Measurements from ENCODE around the gene PPFIBP2. TPM values are rescaled to one million over a fixed set of nuclear protein-coding genes. Genes with fewer than 3 reads are reported as not detected.

PPFIBP2 gene
- total RNA-seq, 4 donors from 2014 or later, result 8.0 to 26.5 (median 11.3) TPM

DNA sequence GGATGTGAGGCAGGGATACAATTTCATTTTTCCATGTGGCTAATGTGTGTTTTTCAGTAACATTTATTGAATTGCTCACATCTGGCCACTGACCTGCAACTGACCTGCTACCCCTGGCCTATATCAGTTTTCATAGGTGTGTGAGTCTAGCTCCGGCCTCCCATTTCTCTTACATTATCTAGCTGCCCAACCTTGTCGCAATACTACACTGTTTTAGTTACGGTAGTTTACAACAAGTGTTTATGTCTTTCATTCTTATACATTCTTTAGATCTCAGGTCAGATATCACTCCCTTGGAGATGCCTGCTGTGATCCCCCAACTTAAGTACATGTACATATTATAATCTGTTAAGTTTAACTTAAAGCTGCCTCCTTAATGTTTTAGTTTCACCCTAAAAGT, 161.8 kb downstream of the PPFIBP2 start:
- H3K4me1 ChIP-seq, result peaks cover 0 to 21% (median 3%) of the 10 kb centered on the region in 3 donors
- H3K4me3 ChIP-seq, result no peak overlapping the region

DNA sequence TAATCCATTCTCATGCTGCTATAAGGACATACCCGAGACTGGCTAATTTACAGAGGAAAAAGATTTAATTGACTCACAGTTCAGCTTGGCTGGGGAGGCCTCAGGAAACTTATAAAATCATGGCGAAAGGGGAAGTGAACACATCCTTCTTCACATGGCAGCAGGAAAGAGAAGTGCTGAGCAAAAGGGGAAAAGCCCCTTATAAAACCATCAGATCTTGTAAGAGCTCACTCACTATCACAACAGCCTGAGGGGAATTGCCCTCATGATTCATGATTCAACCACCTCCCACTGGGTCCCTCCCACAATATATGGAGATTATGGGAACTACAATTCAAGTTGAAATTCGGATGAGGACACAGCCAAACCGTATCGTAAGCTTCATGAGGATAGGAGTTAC, 163.3 kb downstream of the PPFIBP2 start:
- Histone ChIP-seq H3K27me3 (peaks cover 68% of the 10 kb centered on the region), H3K9me3 (peaks cover 0 to 3% (median 0%) of the 10 kb centered on the region in 3 donors), H3K4me1 (peaks cover 0 to 21% (median 3%) of the 10 kb centered on the region in 3 donors), H3K36me3 (no peaks in the 10 kb centered on the region), H3K4me3 (no peak overlapping the region), H3K27ac (no peak overlapping the region)
- 80 to 86% methylated on average over 5 of the region's 5 CpGs for WGBS, 2 donors (ENCODE audit: low coverage in 1 of 2)
- ATAC-seq, result no peak
- TF ChIP-seq, protein P1, sequence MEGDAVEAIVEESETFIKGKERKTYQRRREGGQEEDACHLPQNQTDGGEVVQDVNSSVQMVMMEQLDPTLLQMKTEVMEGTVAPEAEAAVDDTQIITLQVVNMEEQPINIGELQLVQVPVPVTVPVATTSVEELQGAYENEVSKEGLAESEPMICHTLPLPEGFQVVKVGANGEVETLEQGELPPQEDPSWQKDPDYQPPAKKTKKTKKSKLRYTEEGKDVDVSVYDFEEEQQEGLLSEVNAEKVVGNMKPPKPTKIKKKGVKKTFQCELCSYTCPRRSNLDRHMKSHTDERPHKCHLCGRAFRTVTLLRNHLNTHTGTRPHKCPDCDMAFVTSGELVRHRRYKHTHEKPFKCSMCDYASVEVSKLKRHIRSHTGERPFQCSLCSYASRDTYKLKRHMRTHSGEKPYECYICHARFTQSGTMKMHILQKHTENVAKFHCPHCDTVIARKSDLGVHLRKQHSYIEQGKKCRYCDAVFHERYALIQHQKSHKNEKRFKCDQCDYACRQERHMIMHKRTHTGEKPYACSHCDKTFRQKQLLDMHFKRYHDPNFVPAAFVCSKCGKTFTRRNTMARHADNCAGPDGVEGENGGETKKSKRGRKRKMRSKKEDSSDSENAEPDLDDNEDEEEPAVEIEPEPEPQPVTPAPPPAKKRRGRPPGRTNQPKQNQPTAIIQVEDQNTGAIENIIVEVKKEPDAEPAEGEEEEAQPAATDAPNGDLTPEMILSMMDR (IDR thresholded peaks at IDR 0.05), result no peak
- TF ChIP-seq EP300 (IDR thresholded peaks at IDR 0.05) (no peak), POLR2AphosphoS5 (IDR thresholded peaks at IDR 0.05) (no peak), POLR2A (IDR thresholded peaks at IDR 0.05) (no peak)

More for the DNA sequence above, 161.8 kb downstream of the PPFIBP2 start:
- Histone ChIP-seq H3K27ac (no peak overlapping the region), H3K36me3 (no peaks in the 10 kb centered on the region), H3K27me3 (peaks cover 76% of the 10 kb centered on the region), H3K9me3 (peaks cover 0 to 3% (median 0%) of the 10 kb centered on the region in 3 donors)
- TF ChIP-seq EP300 (IDR thresholded peaks at IDR 0.05), result no peak
- TF ChIP-seq POLR2AphosphoS5 (IDR thresholded peaks at IDR 0.05), result no peak
- TF ChIP-seq POLR2A (IDR thresholded peaks at IDR 0.05), result no peak
- TF ChIP-seq, protein P1 (IDR thresholded peaks at IDR 0.05), result no peak
- no peak for ATAC-seq
- WGBS, 2 donors (ENCODE audit: low coverage in 1 of 2), result 77 to 100% methylated on average over 1 to 3 of the region's 3 CpGs

DNA sequence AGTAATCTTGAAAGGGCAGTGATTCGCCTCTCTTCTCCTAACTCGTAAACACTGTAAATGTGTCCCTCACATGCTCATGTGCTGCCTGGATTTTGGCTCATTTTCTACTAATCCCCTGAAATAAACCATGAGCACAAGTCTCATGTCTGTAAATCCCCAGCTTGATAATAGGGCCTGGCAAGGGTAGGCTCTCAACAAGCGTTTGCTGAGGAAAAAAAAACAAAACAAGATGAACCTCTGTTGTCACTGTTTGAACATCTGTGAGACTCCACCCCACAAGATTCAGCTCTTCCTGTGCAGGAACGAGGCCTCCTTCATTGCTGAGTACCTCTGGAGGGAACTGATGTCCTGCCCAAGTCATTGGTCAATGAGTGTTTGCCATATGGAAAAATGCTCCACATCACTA, 164.0 kb downstream of the PPFIBP2 start:
- no peaks in the 10 kb centered on the region for H3K36me3 ChIP-seq
- no peak for TF ChIP-seq POLR2A (IDR thresholded peaks at IDR 0.05)
- TF ChIP-seq EP300 (IDR thresholded peaks at IDR 0.05), result no peak
- TF ChIP-seq POLR2AphosphoS5 (IDR thresholded peaks at IDR 0.05), result no peak
- TF ChIP-seq, protein P1 (IDR thresholded peaks at IDR 0.05), result no peak
- peaks cover 60% of the 10 kb centered on the region for H3K27me3 ChIP-seq
- H3K9me3 ChIP-seq, result peaks cover 0 to 3% (median 0%) of the 10 kb centered on the region in 3 donors
- ATAC-seq, result no peak
- WGBS, 2 donors (ENCODE audit: low coverage in 1 of 2), result 33 to 36% methylated on average over 4 of the region's 4 CpGs
- no peak overlapping the region for H3K4me3 ChIP-seq
- peaks cover 0 to 18% (median 3%) of the 10 kb centered on the region in 3 donors for H3K4me1 ChIP-seq
- no peak overlapping the region for H3K27ac ChIP-seq

DNA sequence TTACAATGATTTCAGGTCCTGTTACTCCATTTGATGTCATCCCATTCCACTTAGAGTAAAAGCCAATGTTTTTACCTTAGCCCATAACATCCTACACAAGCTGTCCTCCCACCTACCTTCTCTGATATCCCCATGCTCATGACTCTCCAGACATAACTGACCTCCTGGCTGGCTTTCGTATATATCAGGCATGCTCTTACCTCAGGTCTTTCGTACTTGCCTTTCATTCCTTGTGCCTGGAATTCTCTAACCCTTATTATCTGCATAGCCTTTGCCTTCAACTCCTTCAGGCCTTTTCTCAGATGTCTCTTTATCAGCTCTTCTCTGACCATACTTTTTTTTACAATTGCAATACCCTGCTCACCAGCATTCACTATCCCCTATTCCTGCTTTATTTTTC, 169.8 kb downstream of the PPFIBP2 start:
- TF ChIP-seq EP300 (IDR thresholded peaks at IDR 0.05) (no peak), POLR2AphosphoS5 (IDR thresholded peaks at IDR 0.05) (no peak), POLR2A (IDR thresholded peaks at IDR 0.05) (no peak)
- TF ChIP-seq, protein P1 (IDR thresholded peaks at IDR 0.05), result no peak
- Histone ChIP-seq H3K36me3 (no peaks in the 10 kb centered on the region), H3K27me3 (peaks cover 15% of the 10 kb centered on the region), H3K4me1 (no peaks in the 10 kb centered on the region), H3K4me3 (no peak overlapping the region), H3K9me3 (peaks cover 0 to 3% (median 0%) of the 10 kb centered on the region in 3 donors), H3K27ac (no peak overlapping the region)
- no peak for ATAC-seq
- 67 to 90% methylated on average over 2 of the region's 2 CpGs for WGBS, 2 donors (ENCODE audit: low coverage in 1 of 2)

DNA sequence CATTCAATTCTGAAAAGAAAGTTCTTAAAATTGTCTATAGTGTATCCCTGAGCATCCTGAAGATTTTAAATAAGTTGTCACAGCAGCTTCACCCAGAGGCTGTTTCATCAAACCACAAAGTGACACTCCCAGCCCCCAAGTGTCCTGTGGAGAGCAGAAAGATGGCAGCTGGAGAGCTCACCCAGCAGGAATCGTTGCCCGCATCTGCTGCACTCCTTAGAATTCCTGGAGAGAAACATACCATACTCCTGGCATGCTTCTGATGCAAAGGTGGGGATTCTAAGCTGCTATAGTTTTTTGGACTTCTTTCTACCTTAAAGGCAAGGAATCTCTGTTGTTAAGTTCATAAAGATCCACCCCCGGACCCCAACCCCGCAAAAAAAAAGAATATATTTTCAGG, 173.0 kb downstream of the PPFIBP2 start:
- no peaks in the 10 kb centered on the region for H3K9me3 ChIP-seq
- H3K36me3 ChIP-seq, result no peaks in the 10 kb centered on the region
- H3K27me3 ChIP-seq, result peaks cover 4% of the 10 kb centered on the region
- TF ChIP-seq POLR2AphosphoS5 (IDR thresholded peaks at IDR 0.05) (no peak), EP300 (IDR thresholded peaks at IDR 0.05) (no peak), POLR2A (IDR thresholded peaks at IDR 0.05) (no peak)
- TF ChIP-seq, protein P1 (IDR thresholded peaks at IDR 0.05), result no peak
- no peaks in the 10 kb centered on the region for H3K4me1 ChIP-seq
- no peak for ATAC-seq
- no peak overlapping the region for H3K4me3 ChIP-seq
- H3K27ac ChIP-seq, result no peak overlapping the region
- 74 to 100% methylated on average over 1 to 4 of the region's 4 CpGs for WGBS, 2 donors (ENCODE audit: low coverage in 1 of 2)
